PC-3 (cell line): ENCODE measurements around the gene PTPN21.
"Not testable (repeated sequence)": the region's sequence is repeated elsewhere in the genome, so short reads cannot be mapped to it uniquely, and the experiment has no call there.

Source experiments
- EZH2 ChIP-seq: fragments of 300-600 bp; sonication (generic); IDR thresholded peaks from one replicate; pipeline ENCODE4 v1.6.1; 2017; ENCODE audit warnings: antibody characterized with exemption, mild to moderate bottlenecking, low read length; ENCODE audit not compliant: unreplicated experiment
- TF ChIP-seq, protein P1 (sequence below): fragments of 300-600 bp; sonication (generic); conservative IDR thresholded peaks from 2 replicates; pipeline ENCODE4 v1.5.1; 2017; ENCODE audit warnings: antibody characterized with exemption, low read depth, mild to moderate bottlenecking, low read length

DNA sequence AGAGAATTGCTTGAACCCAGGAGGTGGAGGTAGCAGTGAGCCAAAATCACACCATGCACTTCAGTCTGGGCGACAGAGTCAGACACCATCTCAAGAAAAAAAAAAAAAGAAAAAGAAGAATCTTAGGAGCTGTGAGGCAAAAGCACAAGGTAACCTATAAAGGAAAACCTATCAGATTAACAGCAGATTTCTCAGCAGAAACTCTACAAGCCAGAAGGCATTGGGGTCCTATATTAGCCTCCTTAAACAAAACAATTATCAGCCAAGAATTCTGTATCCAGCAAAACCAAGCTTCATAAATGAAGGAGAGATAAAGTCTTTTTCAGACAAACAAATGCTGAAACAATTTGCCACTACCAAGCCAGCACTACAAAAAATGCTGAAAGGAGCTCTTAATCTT, 24.9 kb downstream of the PTPN21 start:
- TF ChIP-seq, protein P1, sequence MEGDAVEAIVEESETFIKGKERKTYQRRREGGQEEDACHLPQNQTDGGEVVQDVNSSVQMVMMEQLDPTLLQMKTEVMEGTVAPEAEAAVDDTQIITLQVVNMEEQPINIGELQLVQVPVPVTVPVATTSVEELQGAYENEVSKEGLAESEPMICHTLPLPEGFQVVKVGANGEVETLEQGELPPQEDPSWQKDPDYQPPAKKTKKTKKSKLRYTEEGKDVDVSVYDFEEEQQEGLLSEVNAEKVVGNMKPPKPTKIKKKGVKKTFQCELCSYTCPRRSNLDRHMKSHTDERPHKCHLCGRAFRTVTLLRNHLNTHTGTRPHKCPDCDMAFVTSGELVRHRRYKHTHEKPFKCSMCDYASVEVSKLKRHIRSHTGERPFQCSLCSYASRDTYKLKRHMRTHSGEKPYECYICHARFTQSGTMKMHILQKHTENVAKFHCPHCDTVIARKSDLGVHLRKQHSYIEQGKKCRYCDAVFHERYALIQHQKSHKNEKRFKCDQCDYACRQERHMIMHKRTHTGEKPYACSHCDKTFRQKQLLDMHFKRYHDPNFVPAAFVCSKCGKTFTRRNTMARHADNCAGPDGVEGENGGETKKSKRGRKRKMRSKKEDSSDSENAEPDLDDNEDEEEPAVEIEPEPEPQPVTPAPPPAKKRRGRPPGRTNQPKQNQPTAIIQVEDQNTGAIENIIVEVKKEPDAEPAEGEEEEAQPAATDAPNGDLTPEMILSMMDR, result not testable (repeated sequence)
- not testable (repeated sequence) for TF ChIP-seq EZH2
